ENCODE data around the gene FBN1. TPM values are rescaled to one million over a fixed set of nuclear protein-coding genes. Genes with fewer than 3 reads are reported as not detected.

Gene FBN1
- total and polyA plus RNA-seq, 10 of the 15 experiments (the other 5 are each of a cell fraction or from before 2014, with no cell fraction given), result 2.2 to 15.3 (median 7.0) TPM

GRCh38 chr15:48556159-48556897 lies 89.2 kb downstream of the FBN1 start:
- Histone ChIP-seq H3K9me3 (replicated peaks; ENCODE audit: control insufficient read depth, insufficient read depth, low read length) (no peaks in the 10 kb centered on the region), H3K27ac (ENCODE audit: control insufficient read depth, insufficient read depth) (no peak overlapping the region), H2AFZ (ENCODE audit: control insufficient read depth, low read depth, low read length) (no peak overlapping the region), H4K20me1 (ENCODE audit: control insufficient read depth, insufficient read depth) (no peaks in the 10 kb centered on the region), H3K4me1 (ENCODE audit: control insufficient read depth, insufficient read depth, low read length) (no peaks in the 10 kb centered on the region), H3K4me2 (ENCODE audit: control insufficient read depth, insufficient read depth) (no peak overlapping the region), H3K4me3 (no peak overlapping the region), H3K36me3 (ENCODE audit: control insufficient read depth in 2 of 2, insufficient read depth in 2 of 2, low read length in 1 of 2) (no peaks in the 10 kb centered on the region), H3K27me3 (replicated peaks in 1 of 2; ENCODE audit: control insufficient read depth in 2 of 2, insufficient read depth in 2 of 2, low read length in 1 of 2) (no peaks in the 10 kb centered on the region), H3K9ac (ENCODE audit: control insufficient read depth, insufficient read depth, low read length) (no peak overlapping the region), H3K79me2 (ENCODE audit: control insufficient read depth, insufficient read depth, low read length) (no peaks in the 10 kb centered on the region)
- TF ChIP-seq EP300 (IDR thresholded peaks at IDR 0.05; ENCODE audit: borderline replicate concordance in 1 of 2, control insufficient read depth in 1 of 2, low read depth in 2 of 2, low read length in 2 of 2), result no peak
- TF ChIP-seq ZNF384 (IDR thresholded peaks at IDR 0.05; ENCODE audit: borderline replicate concordance, low read depth, low read length), result no peak
- TF ChIP-seq, protein P1, sequence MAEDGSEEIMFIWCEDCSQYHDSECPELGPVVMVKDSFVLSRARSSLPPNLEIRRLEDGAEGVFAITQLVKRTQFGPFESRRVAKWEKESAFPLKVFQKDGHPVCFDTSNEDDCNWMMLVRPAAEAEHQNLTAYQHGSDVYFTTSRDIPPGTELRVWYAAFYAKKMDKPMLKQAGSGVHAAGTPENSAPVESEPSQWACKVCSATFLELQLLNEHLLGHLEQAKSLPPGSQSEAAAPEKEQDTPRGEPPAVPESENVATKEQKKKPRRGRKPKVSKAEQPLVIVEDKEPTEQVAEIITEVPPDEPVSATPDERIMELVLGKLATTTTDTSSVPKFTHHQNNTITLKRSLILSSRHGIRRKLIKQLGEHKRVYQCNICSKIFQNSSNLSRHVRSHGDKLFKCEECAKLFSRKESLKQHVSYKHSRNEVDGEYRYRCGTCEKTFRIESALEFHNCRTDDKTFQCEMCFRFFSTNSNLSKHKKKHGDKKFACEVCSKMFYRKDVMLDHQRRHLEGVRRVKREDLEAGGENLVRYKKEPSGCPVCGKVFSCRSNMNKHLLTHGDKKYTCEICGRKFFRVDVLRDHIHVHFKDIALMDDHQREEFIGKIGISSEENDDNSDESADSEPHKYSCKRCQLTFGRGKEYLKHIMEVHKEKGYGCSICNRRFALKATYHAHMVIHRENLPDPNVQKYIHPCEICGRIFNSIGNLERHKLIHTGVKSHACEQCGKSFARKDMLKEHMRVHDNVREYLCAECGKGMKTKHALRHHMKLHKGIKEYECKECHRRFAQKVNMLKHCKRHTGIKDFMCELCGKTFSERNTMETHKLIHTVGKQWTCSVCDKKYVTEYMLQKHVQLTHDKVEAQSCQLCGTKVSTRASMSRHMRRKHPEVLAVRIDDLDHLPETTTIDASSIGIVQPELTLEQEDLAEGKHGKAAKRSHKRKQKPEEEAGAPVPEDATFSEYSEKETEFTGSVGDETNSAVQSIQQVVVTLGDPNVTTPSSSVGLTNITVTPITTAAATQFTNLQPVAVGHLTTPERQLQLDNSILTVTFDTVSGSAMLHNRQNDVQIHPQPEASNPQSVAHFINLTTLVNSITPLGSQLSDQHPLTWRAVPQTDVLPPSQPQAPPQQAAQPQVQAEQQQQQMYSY (CRISPR knock-in tag; IDR thresholded peaks at IDR 0.05), result no peak
- TF ChIP-seq CBX3 (IDR thresholded peaks at IDR 0.05; ENCODE audit: borderline replicate concordance, low read depth), result no peak
- no peak for TF ChIP-seq BCL11A (IDR thresholded peaks at IDR 0.05; ENCODE audit: low read depth, low read length)
- no peak for TF ChIP-seq STAT1 (conservative IDR thresholded peaks at IDR 0.05)
- no peak for TF ChIP-seq IKZF1 (conservative IDR thresholded peaks at IDR 0.05)
- no peak for TF ChIP-seq SMAD5 (IDR thresholded peaks at IDR 0.05; ENCODE audit: low read depth)
- TF ChIP-seq RUNX3 (IDR thresholded peaks at IDR 0.05; ENCODE audit: low read length), result no peak
- no peak for TF ChIP-seq GATAD2B (conservative IDR thresholded peaks at IDR 0.05; ENCODE audit: low read depth)
- TF ChIP-seq NKRF (conservative IDR thresholded peaks at IDR 0.05), result no peak
- TF ChIP-seq CREM (IDR thresholded peaks at IDR 0.05; ENCODE audit: low read depth), result no peak
- no peak for TF ChIP-seq EZH2 (IDR thresholded peaks at IDR 0.05; ENCODE audit: borderline replicate concordance, control insufficient read depth, low read depth, low read length)
- no peak for TF ChIP-seq HDGF (IDR thresholded peaks at IDR 0.05)
- TF ChIP-seq, protein P2, sequence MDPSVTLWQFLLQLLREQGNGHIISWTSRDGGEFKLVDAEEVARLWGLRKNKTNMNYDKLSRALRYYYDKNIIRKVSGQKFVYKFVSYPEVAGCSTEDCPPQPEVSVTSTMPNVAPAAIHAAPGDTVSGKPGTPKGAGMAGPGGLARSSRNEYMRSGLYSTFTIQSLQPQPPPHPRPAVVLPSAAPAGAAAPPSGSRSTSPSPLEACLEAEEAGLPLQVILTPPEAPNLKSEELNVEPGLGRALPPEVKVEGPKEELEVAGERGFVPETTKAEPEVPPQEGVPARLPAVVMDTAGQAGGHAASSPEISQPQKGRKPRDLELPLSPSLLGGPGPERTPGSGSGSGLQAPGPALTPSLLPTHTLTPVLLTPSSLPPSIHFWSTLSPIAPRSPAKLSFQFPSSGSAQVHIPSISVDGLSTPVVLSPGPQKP (IDR thresholded peaks at IDR 0.05; ENCODE audit: low read depth, low read length), result no peak
- no peak for TF ChIP-seq TARDBP (IDR thresholded peaks at IDR 0.05; ENCODE audit: borderline replicate concordance)
- no peak for TF ChIP-seq BACH1 (IDR thresholded peaks at IDR 0.05; ENCODE audit: borderline replicate concordance)
- no TSS peak for BruUV-seq (replicated peaks)
- ATAC-seq (no peak), FAIRE-seq (no peak), DNase-seq (ENCODE audit: low read depth, low spot score) (no peak)
- 90% methylated on average over 7 of the region's 7 CpGs for WGBS (ENCODE audit: insufficient coverage, insufficient replicate concordance, low lambda C conversion rate, missing lambda C conversion rate)
- ChIA-PET POLR2A (no interaction called here), RAD21 (ENCODE audit: unreplicated experiment) (interaction anchor here (1.4 kb wide), 1 partner anchor 40 kb away, joined by 3 read pairs; no protein-coding TSS in a partner anchor), SMC1A (ENCODE audit: uncharacterized antibody, unreplicated experiment) (interaction anchor here (0.8 to 1.3 kb wide), 2 partner anchors 13 kb away, joined by 3 read pairs; no protein-coding TSS in a partner anchor), CTCF (no interaction called here)
- in situ Hi-C loops (cut with MboI) (no loop called here), intact Hi-C loops (cut with micrococcal nuclease; ENCODE audit: unreplicated experiment) (no loop called here)
